ELF-1 (cell line): ENCODE measurements around the gene KCTD7.
A peak's percentile ranks its signal among the peaks of the same experiment; 100 is the strongest.
"Not testable (repeated sequence)": the region's sequence is repeated elsewhere in the genome, so short reads cannot be mapped to it uniquely, and the experiment has no call there.

Experiments used
- DNase-seq: peaks from one replicate; pipeline ENCODE4 v3.0.0-alpha.2; 2016; ENCODE audit warnings: low read depth, low spot score

KCTD7 gene

DNA sequence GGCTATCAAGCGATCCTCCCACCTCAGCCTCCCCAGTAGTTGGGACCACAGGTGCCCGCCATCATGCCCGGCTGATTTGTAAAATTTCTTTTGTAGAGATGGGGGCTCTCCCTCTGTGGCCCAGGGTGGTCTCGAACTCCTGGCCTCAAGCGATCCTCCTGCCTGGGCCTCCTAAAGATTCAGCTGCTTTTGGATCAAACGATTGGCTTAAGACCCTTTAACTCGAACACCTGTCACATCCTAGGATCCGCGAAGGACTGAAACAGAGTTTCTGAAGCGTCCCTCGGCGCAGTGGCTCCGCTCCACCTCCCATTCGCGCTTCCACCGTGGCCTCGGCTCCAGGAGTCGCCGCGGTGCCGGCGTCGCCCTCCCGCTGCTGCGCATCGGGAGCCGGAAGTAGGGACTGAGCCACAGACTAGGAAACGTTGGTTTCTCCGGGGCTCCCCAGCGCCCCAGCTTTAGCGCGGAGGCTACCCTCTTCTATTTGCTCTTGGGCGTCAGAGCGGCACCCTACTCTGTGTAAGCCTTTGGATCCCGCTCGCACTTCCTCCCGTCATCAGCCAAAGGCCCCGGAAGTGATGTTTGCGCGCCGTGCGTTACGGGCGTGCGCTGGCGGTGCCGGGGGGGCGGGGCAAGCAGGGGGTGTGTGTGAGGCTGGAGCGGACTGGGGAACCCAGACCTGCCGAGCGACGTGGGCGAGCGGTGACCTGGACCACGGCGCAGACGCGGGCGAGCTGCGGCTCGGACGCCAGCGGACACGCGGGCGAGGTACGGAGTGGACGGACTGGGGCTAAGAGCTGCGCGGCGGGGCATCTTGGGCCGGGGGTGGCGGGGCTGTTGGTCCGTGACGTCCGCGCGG lies 53.0 kb downstream of the KCTD7 start:
- peak; percentile 95 for DNase-seq

DNA sequence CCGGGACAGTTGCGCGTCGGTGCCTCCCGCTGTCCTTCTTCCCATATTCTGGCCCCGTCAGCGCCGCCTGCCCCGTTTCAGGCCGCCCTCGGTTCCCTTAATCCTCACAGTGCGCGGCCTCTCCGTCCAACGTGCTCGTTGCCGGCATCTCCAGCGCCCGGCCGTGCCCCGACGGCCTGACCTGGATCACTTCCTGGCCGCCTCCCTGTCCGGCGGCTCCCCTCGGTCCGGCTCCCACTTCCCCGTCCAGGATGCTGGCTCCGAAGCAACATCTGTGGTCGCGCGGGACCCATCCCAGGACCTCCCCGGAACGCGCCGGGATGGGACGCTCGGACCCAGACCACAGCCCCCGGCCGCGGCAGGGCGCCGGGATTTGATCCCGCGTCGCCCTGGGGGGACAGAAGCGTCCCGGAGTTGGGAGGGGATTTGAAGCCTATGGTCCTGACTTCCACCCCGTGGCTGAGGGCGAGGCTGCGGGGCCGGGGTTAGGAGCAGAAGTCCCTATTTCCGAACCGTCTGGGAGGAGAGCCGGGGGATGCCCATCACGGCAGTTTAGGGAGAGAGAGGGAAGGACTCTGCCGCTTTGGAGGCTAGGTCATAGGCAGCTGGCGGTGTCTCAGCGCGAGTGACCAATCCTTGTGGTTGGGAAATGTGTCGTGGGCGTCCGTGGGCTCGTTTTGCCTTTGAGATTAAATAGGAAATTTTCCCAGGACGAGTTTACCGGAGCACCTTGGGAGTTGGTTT lies 53.8 kb downstream of the KCTD7 start:
- DNase-seq = peak; percentile 20

DNA sequence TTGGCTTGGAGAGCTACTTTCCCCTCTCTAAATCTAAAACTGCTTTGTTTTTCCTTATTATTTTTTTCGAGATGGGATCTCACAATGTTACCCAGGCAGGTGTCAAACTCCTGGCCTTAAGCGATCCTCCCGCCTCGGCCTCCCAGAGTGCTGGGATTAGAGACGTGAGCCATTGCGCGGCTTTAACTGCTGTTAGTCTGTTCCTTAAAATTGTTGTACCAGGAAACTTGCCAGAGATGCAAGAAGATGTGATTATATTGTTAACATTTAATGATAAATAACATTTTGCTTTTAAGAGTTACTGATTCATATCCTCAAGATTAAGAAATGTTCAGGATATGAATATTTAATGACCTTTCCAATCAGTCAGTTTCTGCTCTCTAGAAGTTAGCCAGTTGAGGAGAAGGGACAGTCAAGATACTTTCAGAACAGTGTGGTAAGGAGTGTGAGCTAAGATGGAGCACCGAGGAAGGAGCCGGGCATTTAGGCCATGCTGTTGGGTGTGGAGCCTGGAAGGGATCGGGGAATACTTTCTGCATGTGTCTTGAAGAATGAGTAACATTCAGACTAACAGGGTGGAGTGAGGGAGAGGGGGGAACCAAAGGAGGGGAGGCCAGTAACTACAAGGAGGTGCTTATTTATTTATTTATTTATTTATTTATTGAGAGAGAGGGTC lies 54.6 kb downstream of the KCTD7 start:
- not testable (repeated sequence) for DNase-seq

DNA sequence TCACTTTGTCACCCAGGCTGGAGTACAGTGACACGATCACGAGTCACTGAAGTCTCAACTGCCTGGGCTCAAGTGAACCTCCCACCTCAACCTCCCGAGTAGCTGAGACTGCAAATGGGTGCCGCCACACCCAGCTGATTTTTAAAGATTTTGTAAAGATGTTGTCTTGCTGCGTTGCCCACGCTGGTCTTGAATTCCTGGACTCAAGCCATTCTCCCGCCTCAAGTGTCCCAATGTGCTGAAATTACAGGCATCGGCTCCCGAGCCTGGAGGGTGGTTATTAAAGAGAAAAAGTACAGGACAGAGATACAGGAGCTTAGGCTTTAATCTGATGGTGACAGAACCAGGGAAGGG lies 55.1 kb downstream of the KCTD7 start:
- DNase-seq = no peak

DNA sequence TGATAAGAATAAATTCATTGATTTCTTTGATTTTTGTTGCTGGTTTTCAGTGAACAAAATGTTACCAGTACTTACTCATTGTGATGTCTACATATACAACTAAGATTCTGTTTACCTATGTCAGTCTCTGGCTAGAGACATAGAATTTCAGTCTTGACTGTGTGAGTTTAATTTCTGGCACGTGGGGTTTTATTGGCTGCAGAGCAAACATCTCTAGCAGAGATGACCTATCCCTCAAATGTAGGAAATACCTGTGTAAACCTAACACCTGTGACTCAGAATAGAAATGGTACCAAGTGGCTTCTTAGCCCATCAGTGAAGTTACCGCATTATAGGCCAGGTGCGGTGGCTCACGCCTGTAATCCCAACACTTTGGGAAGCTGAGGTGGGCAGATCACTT lies 57.0 kb downstream of the KCTD7 start:
- not testable (repeated sequence) for DNase-seq

DNA sequence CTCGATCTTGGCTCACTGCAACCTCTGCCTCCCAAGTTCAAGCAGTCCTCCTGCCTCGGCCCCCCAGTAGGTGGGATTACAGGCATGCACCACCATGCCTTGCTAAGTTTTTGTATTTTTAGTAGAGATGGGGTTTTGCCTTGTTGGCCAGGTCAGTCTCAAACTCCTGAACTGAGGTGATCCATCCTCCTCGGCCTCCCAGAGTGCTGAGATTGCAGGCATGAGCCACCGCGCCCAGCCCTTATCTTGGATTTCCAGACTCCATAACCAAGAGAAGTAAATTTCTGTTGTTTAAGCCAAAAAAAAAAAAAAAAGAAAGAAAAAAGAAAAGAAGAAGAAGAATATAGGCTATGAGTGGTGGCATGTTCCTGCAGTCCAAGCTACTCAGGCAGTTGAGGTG lies 58.5 kb downstream of the KCTD7 start:
- no peak for DNase-seq

DNA sequence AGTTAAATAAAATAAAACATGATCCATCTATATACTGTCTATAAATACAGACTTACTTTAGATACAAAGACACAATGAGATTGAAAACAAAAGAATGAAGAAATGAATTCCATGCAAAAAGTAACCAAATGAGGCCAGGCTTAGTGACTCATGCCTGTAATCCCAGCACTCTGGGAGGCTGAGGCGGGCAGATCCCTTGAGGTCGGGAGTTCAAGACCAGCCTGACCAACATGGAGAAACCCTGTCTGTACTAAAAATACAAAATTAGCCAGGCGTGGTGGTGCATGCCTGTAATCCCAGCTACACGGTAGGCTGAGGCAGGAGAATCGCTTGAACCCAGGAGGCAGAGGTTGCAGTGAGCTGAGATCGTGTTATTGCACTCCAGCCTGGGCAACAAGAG lies 59.0 kb downstream of the KCTD7 start:
- DNase-seq = not testable (repeated sequence)

DNA sequence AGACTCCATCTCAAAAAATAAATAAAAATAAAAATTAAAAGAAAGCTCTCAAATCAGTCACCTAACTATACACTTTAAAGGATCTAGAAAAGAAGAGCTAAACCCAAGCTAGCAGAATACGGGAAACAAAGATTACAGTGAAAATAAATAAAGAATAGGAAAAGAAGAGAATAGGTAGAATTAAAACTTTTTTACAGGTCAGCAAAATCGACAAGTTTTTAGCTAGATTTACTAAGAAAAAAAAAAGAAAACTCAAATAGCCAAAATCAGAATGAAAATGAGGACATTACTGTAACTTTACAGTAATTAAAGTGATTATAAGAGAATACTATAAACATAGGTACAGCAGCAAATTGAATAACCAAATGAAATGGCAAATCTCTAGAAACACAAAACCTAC lies 60.4 kb downstream of the KCTD7 start:
- no peak for DNase-seq

DNA sequence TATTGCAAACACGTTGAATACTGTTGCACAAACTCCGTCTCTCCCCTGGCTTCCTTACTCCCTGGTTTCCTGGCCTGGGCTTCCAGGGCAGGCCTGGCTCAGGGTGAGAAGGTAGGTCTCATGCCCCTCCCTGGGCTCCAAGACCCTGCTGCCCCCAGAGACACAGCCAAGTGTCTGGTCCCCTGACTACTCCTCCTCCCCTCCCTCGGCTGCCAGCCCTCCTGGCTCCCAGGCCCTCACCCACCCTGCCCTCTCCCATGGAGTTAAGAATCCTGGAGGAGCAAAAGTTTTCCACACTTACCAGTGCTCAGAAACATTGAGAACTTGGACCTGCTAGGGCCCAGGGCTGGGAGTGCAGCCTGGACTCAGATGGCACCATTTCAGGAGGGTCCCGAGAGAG lies 64.7 kb downstream of the KCTD7 start:
- DNase-seq = no peak
